HL-60 (cell line): ENCODE measurements around the gene HSBP1.

Experiments
- DNase-seq, 2 experiments: peaks; one replicate each; pipeline ENCODE4 v3.0.0-alpha.2; 2010 to 2020; ENCODE audit warnings: low read depth in 1 of 2, low spot score in 1 of 2
- H3K27ac ChIP-seq: fragments of 250-450 bp; sonication (Bioruptor Pico); replicated peaks from 2 replicates; pipeline ENCODE4 v1.5.1; 2020; ENCODE audit warnings: mild to moderate bottlenecking, moderate library complexity
- H3K27me3 ChIP-seq: fragments of 250-450 bp; sonication (Bioruptor Pico); 2 replicates; pipeline ENCODE4 v1.5.1; 2021; ENCODE audit warnings: mild to moderate bottlenecking, moderate library complexity; ENCODE audit not compliant: insufficient read depth, poor library complexity, severe bottlenecking
- H3K4me3 ChIP-seq: replicated peaks from 2 replicates; pipeline ENCODE4 v1.5.1; 2011; ENCODE audit warnings: mild to moderate bottlenecking, control low read depth, low read length; ENCODE audit not compliant: insufficient read depth
- CTCF ChIP-seq: IDR thresholded peaks from one replicate; pipeline ENCODE4 v1.5.1; 2011; ENCODE audit warnings: low read length, control low read depth, inconsistent platforms; ENCODE audit not compliant: insufficient read depth
- GABPA ChIP-seq: IDR thresholded peaks from 2 replicates; pipeline ENCODE4 v1.6.1; 2012; ENCODE audit warnings: low read depth
- POLR2AphosphoS5 ChIP-seq: IDR thresholded peaks from 2 replicates; pipeline ENCODE4 v1.6.1; 2012; ENCODE audit warnings: low read depth
- REST ChIP-seq: IDR thresholded peaks from 2 replicates; pipeline ENCODE4 v1.6.1; 2012; ENCODE audit warnings: low read depth; ENCODE audit not compliant: insufficient replicate concordance
- SPI1 ChIP-seq: IDR thresholded peaks from 2 replicates; pipeline ENCODE4 v1.6.1; 2012; ENCODE audit warnings: low read depth, mild to moderate bottlenecking, borderline replicate concordance

HSBP1 gene

GRCh38 chr16:83809092-83809491 is 1.3 kb downstream of the HSBP1 start:
- Histone ChIP-seq H3K27me3 (no peaks in the 10 kb centered on the region), H3K27ac (no peak overlapping the region; the same call in 1 of the 2 replicates), H3K4me3 (peak overlapping the region; percentile 96)
- DNase-seq: no peak
- TF ChIP-seq CTCF (no peak), SPI1 (no peak), POLR2AphosphoS5 (no peak), REST (no peak), GABPA (no peak)

GRCh38 chr16:83810901-83811300 is 3.1 kb downstream of the HSBP1 start:
- DNase-seq: no peak
- no peak overlapping the region for H3K27ac ChIP-seq
- no peak overlapping the region for H3K4me3 ChIP-seq
- H3K27me3 ChIP-seq: no peaks in the 10 kb centered on the region
- TF ChIP-seq REST: no peak
- no peak for TF ChIP-seq POLR2AphosphoS5
- TF ChIP-seq GABPA: no peak

GRCh38 chr16:83813823-83814658 is 6.3 kb downstream of the HSBP1 start:
- no peaks in the 10 kb centered on the region for H3K27me3 ChIP-seq
- no peak for TF ChIP-seq REST
- TF ChIP-seq SPI1: peak; percentile 43; the same call in 1 of the 2 replicates
- TF ChIP-seq POLR2AphosphoS5: no peak
- no peak for TF ChIP-seq GABPA
- TF ChIP-seq CTCF: no peak
- no peak overlapping the region for H3K4me3 ChIP-seq
- peak overlapping the region; percentile 2; the same call in 1 of the 2 replicates for H3K27ac ChIP-seq
- no peak for DNase-seq
